Measurements from ENCODE around the gene METTL1.

DNA sequence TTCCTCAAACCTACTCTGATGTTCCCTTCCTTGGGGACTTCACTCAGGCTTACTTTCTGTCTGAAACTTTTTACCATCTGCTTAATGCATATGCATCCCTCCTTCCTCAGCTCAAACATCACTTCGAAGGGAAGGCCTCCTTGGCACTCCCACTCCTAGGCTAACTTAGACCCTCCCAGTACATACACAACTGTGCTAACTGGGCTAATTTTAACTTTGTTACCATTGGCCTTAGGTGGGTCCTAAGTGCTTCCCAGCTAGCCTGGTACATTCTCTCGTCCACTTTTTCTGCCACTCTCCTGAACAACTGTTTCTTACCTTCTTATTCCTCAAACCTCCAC, 4.3 kb upstream of the METTL1 start:
- TF ChIP-seq, protein P1, sequence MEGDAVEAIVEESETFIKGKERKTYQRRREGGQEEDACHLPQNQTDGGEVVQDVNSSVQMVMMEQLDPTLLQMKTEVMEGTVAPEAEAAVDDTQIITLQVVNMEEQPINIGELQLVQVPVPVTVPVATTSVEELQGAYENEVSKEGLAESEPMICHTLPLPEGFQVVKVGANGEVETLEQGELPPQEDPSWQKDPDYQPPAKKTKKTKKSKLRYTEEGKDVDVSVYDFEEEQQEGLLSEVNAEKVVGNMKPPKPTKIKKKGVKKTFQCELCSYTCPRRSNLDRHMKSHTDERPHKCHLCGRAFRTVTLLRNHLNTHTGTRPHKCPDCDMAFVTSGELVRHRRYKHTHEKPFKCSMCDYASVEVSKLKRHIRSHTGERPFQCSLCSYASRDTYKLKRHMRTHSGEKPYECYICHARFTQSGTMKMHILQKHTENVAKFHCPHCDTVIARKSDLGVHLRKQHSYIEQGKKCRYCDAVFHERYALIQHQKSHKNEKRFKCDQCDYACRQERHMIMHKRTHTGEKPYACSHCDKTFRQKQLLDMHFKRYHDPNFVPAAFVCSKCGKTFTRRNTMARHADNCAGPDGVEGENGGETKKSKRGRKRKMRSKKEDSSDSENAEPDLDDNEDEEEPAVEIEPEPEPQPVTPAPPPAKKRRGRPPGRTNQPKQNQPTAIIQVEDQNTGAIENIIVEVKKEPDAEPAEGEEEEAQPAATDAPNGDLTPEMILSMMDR (IDR thresholded peaks at IDR 0.05): no peak
- TF ChIP-seq POLR2A (IDR thresholded peaks at IDR 0.05): no peak

Measured in heart left ventricle (tissue), 13 donors.